GM19025 (cell line): ENCODE data around the gene PTF1A.
A peak's percentile ranks its signal among the peaks of the same experiment; 100 is the strongest.

Source experiments
- ATAC-seq: cut with Tn5 transposase; IDR thresholded peaks from one replicate; pipeline ENCODE4 v1.9.1; 2021; ENCODE audit warnings: mild to moderate bottlenecking, low read depth, moderate library complexity; ENCODE audit not compliant: unreplicated experiment

Gene PTF1A, protein sequence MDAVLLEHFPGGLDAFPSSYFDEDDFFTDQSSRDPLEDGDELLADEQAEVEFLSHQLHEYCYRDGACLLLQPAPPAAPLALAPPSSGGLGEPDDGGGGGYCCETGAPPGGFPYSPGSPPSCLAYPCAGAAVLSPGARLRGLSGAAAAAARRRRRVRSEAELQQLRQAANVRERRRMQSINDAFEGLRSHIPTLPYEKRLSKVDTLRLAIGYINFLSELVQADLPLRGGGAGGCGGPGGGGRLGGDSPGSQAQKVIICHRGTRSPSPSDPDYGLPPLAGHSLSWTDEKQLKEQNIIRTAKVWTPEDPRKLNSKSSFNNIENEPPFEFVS

DNA sequence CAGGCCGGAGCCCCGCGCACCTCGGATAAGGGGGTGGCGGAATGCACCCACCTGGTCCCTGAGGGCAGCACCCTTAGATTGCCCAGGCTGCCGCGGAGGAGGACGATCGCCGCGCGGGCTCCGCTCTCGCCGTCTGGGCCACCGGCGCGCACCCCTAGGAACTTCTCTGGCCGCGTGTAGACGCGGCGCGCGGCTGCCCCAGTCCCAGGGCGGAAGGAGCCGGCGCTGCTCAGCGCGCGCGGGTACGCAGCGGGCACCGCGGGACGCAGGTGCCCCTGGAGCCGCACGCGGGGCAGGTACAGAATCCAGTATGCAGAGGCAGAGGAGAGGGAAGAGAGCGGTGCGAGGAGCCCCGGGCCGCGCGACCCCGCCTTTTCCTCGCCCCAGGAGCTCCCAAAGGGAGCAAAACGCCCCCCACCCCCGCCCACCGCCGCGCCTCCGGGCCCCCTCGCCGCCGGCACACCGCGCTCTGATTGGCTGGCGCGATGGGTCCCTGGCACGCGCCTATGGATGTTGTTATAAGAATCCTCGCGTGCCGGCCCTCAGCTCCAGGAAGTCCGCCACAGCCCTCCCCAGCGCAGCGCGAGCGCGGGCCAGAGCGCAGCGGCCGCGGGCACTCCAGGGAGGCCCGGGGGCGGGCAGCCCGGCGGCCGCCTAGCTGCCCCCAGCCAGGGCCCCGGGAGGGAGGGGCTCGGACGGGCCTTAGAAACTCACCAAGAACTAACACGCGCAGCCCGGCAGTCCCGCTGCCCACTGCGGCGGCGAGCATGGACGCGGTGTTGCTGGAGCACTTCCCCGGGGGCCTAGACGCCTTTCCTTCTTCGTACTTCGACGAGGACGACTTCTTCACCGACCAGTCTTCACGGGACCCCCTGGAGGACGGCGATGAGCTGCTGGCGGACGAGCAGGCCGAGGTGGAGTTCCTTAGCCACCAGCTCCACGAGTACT is at the start of gene PTF1A:
Gene PTF1A, plus strand, starts transcription at position 549 of the 948 bp plus-strand sequence. Its CDS starts 219 bp downstream, at position 768.
- ATAC-seq, result no peak

DNA sequence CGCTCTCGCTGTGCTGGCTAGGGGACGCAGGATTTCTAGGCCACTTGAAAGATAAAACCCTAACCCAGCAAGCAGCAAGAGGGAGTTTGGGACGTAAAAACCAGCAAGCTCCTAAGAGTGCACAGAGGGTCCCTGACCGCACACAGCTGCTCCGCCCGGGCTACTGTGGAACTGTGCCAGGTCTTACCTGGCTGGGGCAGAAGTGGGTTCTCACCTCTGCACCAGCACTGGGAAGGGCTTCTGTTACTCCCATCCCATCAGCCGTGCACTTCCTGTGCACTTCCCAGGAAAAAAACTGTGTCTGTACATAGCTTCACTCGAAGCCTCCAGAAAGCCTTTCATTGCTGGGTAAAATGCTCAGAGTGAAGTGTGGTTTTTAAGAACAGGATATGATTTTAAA is 45.9 kb upstream of the PTF1A start:
- no peak for ATAC-seq

DNA sequence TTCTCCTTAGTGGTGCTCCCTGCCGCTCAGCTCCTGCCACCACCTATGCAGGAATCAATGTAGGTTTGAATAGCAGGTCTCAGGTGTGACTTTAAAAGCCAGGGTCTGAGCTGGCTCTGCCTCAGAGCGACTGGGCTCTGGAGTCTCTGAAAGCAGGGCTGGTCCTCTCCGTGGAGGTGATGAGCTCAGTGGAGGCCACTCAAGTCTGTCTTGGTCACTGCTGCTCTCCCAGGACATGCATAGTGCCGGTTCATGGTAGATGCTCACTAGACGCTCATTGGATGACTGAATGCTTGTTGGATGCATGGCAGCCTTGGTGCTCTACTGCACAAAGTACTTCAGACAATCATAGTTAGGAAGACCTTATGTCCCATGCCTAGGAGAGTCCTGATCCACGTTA is 45.1 kb upstream of the PTF1A start:
- no peak for ATAC-seq

DNA sequence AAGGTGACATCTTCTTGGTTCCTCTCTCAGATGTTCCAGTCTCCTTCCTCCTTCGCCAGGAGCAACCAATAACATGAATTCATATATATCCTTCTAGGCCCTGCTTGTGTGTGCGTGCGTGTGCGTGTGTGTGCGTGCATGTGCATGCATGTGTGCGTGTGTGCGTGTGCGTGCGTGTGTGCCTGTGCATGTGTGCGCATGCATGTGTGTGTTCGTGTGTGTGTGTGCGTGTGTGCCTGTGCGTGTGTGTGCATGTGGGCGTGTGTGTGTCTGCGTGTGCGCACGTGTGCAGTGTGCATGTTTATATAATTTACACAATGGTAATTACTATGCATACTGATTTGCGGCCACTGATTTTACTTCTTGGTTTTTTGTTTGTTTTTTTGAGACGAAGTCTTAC is 43.9 kb upstream of the PTF1A start:
- ATAC-seq, result no peak

DNA sequence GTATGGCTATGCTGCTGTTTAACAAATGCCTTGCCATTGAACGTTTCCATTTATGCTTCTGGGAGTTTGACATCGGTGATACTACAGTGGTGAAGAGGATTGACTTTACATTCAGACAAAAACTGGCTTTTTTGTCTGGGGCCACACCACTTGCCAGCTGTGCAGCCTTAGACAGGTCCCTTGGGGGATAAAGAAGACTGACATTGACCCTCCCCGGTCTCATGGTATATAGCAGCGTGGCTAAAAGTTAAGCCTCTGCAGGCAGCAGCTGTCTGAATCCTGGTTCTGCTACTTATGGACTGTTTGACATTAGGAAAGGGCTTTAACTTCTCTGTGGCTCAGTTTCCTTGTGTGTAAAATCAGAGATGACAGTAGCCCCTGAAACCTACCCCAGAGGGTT is 42.0 kb upstream of the PTF1A start:
- no peak for ATAC-seq

DNA sequence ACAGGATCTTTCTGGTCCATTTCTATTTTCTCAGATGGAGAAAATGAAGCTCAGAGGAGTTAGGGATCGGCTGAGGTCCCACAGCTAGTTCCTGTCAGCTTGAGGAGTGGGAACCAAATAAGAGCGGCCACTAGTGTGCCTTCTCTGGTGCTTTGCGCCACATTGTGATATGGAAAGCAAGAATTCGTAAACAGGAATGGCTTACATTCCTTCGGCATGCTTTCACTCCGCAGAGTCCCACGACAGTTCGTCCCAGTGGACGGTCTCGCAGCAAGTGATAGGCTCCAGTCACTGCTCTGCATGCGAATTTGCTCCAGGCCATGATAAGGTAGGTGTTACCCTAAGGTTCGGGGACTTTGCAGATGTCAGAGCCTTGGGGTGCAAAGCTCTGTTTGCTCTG is 41.5 kb upstream of the PTF1A start:
- ATAC-seq, result no peak

DNA sequence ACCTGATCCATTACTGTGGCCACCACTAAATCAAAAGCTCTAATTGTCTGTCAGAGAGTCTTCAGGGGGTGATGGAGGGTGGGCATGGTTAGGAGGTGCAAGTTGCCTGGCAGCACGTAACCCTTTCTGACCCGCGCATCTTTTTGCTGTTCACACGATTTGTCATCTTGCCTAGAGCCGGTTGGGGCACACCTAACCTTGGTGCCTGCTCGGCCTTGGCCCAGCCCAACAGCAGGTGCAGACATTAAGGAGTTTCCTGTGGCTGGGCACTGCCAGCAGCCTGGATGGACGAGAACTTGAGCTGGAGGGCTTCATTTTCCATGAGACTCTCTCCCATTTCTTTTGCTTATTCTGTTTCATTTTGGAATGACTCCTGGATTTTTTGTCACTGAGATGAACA is 41.0 kb upstream of the PTF1A start:
- no peak for ATAC-seq

DNA sequence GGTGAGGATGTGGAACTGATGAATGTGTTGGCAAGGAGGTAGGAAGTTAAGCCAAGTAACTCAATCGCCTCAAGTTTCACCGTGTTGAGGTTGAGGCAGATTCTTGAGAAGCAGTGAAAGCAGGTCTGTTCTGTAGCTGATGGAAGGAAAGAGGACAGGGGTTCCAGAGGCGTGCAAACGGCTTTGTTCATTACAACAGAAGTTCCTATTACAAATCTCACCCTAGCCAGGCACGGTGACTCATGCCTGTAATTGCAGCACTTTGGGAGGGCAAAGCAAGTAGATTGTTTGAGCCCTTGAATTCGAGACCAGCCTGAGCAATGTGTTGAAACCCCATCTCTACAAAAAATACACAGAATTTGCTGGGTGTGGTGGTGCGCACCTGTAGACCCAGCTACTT is 36.9 kb upstream of the PTF1A start:
- no peak for ATAC-seq

DNA sequence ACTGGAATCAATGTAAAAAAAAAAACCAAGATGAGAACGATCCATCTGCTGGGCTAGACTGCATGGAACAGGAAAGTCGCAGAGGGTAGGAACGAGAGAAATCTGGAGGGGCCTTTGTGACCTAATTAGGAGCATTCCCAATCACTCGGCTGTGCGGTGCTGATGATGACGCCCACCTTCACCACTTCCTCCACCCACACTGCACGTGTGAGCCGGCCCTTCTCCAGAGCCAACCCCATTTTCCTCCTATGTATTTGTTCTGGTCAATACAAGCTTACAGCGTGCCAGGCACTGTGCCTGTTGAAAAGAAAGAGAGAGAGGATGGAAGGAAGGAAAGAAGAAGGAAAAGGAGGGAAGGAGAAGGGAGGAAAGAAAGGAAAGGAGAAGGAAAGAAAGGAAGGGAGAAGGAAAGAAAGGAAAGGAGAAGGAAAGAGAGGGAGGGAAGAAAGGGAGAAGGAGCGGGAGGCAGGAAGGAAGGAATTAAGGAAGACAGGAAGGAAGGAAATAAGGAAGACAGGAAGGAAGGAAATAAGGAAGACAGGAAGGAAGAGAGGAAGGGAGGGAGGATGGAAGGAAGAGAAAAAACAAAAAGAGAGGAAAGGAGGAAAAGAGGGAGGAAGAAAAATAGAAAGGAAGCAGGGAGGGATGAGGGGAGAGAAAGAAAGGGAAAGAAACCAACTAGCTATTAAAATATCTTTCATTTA is 35.5 kb upstream of the PTF1A start:
- ATAC-seq, result no peak

DNA sequence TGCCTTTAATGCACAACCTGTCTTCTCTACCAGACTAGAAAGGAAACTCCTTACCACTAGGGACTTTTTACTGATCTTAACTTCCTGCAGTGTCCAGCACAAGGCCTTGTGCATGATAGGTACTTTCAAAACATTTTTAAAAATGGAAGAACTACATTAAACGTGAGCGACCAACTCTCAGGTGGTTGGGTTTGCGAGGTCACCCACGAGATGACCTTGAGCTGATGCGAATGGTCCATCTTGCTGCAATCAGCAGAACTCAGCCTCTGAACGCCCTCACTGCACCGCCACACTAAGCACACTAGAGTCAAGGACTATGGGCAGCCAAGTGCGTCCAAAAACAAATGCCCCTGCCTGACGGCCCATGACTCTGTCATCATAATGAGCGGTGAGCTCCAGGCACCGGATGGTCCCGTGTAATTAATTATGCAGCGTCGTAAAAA is 34.9 kb upstream of the PTF1A start:
- ATAC-seq, result peak; percentile 49

DNA sequence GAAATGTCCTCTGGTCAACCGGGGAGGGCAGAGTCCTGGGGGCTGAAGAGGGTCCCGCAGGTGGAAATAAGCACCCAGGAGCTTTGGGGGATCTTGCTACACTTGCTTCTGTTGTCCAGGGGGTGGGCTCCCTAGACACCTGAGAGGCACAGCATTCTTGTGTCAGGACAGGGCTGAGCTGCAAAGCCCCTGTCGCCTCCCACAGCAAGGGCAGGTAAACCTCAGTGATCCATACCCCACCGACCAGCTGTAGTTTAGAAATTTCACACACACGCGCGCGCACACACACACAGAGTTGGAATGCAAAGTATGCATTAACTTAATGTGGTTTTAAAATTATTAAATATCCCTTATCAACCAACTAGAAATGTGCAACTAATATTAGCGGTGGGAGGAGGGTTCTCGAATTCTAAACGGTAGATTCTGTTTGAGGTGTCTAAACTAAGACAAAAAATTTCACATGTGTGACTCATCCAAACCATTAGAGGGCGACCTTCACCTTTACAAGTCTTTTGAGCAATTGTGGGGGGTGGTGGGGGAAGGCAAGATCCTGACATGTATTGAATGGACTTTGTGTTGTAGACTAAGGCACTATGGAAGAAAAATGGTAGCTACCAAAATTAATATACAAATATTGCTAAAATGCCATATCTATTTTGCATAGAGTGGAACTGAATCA is 34.3 kb upstream of the PTF1A start:
- ATAC-seq, result peak; percentile 44

DNA sequence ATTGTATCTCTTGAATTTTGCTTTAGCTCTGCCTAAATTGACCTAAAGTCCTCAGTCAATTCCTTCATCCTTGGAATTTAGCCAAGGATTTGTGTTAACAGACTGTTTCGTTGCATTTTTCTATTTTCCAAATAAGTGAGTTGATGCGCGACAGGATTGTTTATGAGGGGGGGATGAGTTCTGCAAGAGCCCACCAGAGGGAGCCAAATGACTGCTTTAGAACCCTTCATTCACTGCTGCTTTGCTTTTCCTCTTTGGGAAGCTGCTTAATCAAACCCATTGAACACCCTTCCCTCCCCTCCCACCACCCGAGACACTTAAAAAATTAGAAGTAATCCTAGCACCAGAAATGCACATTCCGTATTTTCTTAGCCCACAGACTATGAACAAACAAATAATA is 33.7 kb upstream of the PTF1A start:
- ATAC-seq, result no peak

DNA sequence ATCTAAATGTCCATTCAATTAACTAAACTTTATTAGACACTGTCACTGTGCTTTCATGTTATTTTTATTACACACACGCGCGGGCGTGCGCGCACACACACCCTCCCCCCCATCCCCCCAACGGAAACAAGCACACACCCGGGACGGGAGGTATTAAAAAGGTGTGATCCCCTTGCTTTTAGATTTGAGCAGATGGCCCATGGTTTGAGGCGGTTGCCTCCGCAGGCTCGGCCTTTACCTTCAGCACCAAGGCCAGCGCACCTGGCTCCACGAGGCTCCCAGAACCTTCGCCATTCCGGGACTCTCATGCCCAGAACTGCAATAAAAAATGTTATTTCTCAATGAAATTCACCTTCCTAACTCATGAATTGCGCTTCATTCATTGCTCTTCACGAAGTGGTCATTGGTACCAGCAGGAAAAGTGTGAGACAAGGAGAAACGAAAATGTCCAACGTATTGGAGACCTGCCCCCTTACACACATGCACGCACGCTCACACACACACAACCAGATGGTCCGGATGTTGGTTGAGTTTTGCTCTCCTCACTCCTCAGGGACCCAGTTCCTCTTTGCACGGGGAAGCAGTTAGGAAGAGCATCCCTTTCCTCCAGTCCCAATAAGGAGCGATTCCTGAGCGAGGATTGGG is 20.8 kb upstream of the PTF1A start:
- ATAC-seq, result no peak

DNA sequence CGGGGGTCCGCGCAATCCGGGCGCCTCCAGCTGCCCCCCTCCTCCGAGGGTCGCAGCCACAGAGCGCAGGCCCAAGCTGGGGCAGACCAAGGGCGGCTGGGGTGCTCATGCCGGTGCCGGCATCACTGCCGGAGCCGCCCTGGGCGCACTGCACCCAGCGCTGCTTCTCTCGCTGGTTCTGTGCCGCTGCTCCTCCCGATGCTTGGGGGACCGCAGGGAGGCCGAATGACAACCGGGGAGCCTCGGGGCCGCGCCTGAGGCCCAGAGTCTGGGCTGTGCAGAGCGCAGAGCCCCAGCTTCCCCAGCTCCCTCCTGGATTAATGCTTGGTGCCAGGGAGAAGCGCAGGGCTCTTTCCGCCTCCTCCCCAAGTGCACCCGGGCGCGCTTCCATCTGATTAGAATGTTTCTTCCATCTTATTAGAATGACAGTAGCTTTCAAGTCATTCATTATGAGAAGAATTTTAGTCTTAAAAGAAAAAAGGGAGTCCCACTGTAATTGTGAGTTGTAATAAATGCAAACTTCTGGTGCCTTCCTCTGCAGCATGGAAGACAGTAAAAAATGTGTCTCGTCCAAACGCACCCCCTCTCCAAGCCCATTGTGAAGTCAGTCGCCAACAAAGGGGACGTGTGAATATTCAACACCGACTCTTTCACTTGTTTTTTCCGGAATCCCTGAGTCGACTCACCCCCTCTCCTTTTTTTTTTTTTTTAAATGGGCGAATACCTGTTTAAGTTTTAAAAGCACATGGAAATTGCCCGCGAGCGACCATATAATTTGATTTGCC is 19.5 kb upstream of the PTF1A start:
- ATAC-seq, result no peak

DNA sequence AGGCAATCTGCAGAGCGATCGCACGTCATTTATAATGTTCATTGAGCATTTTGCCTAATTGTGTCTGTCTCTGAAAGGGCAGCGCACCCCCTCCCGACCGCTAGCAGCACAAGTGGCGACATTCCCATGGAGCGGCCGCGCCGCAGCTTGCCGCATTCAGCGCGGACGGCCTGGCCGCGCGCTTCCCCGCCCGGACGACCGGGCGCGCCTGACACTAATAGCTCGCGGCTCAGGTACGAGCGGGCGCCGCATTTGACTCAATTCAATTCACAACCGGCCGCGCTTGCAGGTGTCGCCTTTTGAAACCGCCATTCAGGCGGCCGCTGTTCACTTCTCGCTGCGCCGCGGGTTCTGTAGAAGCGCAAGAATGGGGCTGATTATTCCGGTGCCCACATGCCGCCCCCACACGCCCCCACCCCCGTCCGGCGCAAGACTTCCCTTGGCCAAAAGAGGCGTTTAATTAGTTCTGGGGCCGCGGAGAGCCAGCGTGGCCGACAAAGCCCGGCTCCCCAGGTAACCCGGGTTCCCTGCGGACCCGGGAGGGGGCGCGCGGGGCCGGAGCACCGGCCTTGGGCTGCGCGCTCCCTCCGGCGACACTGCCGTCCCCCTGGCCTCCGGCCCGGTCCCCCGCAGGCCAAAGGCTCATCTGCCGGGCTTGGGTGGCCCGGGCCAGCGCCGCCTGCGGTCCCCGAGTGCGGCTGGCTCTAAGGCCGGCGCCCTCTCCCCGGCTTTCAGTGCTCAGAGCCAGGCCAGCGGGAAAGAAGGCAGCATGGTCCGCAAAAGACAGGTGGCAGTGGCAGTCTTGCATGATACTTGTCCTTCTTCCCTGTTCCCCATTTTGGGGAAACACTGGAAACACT is 18.7 kb upstream of the PTF1A start:
- no peak for ATAC-seq

DNA sequence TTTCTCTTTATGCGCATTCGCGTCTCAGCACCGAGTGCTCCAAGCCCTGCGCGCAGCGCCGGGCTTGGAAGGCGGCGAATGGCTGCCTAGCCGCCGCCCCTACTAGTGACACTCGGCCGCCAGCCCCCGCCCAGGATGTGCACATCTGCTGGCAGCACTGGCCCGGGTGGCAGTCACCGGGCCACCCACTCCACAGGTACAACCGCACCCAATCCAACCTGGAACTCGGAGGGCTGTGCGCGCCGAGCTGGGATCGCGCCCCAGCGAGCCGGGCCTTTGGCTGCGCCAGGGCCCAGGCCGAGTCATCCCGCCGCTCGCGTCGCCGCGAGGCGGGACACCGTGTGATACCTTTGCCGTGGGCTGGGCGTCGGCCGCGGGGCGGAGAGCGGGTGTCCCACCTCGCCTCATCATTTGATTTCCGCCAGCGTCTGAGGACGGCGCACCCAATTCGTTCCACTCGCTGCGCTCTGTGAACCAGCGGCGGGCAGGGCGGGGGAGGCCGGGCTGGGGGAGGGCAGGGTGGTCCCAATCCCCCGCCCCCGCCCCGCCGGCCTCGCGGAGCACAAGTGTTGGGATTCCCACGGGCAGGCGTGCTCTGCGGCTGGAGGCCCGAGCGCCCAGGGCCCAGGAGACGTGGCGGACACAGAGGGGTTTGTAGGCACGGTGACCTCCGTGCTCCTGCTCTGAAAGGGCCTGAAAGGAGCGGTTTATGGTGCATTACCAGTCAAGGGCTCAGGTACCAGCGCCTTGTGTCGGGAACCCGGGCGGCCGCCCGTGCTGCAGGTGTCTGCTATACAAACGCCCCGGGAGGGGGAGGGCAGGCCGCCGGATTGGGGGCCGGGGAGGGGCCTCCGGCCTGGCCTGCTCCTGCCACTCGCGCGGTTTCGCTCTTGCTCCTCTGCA is 17.8 kb upstream of the PTF1A start:
- no peak for ATAC-seq

DNA sequence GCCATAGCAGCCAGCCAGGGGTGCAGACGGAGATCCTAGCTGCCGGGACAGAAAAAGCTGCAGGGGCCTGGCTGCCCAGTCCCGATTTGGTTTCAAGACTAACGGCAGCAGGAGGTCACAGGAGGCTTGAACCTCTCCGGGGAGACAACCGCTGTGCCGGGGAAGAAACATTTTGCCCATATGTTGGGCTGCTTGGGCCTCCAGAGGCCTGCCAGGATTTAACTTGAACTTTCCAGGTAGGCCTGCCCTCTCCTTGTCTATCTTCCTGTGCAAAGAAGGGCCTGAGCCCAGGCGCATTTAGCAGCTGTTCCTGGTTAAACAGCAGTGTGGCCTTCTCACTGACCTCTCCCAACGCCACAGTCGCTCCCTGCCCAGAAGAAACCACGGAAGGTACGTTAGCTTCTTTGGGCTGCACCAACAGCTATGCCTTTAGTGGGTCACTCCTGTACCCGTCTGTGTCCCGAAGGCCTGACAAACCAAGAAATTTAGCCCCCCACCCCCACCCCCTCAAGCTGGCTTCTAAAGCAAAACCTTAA is 17.1 kb upstream of the PTF1A start:
- ATAC-seq, result no peak
